Psoas muscle (tissue), 8 donors: ENCODE measurements around the gene CCDC146. TPM values are rescaled to one million over a fixed set of nuclear protein-coding genes. Genes with fewer than 3 reads are reported as not detected.

Experiments used
- ATAC-seq, 4 donors: fragments of 200-7000 bp; cut with Tn5 transposase; one replicate each; pipeline ENCODE4 v1.9.1; 2020; ENCODE audit warnings: moderate library complexity in 3 of 4, mild to moderate bottlenecking in 2 of 4
- DNase-seq, 2 donors: peaks; one replicate each; pipeline ENCODE4 v3.0.0-alpha.2; 2020
- H3K27ac ChIP-seq: fragments of 200-600 bp; one replicate; pipeline ENCODE4 v1.8.0; 2022
- H3K27me3 ChIP-seq, 3 donors: fragments of 200-600 bp in 1 of 3; one replicate each; pipeline versions ENCODE4 v1.6.1 to v1.8.0; 2013 to 2022; ENCODE audit warnings: low read length in 2 of 3, mild to moderate bottlenecking in 2 of 3, moderate library complexity in 1 of 3; ENCODE audit not compliant: insufficient read depth in 3 of 3
- H3K36me3 ChIP-seq, 2 donors: fragments of 200-600 bp in 1 of 2; one replicate each; pipeline versions ENCODE4 v1.6.1 to v1.8.0; 2013 to 2022; ENCODE audit warnings: low read depth in 1 of 2, mild to moderate bottlenecking in 1 of 2, moderate library complexity in 1 of 2; ENCODE audit not compliant: insufficient read depth in 1 of 2
- H3K4me1 ChIP-seq: fragments of 200-600 bp; one replicate; pipeline ENCODE4 v1.8.0; 2022
- H3K4me3 ChIP-seq: fragments of 200-600 bp; one replicate; pipeline ENCODE4 v1.8.0; 2022; ENCODE audit warnings: mild to moderate bottlenecking
- H3K9me3 ChIP-seq: fragments of 200-600 bp; one replicate; pipeline ENCODE4 v1.8.0; 2022
- WGBS, 3 donors: extraction: QIAGEN DNeasy Blood & Tissue Kit; methylation state at CpG; one replicate each; pipeline versions ENCODE4 v1.1.6 to v1.1.7; 2013; 5-methylcytosine and 5-hydroxymethylcytosine counted together
- intact Hi-C, 2 donors: fragments of 100-400 bp; cut with DNase I; formaldehyde crosslinking; loops; one replicate each; pipeline versions ENCODE4 v1.11.0 to v1.14.2; 2022
- polyA plus RNA-seq, 3 donors: library from polyadenylated mRNA; stranded (reverse); fragments of 200-250 nt; gene quantifications; one replicate each; pipeline ENCODE4 v1.2.3, GENCODE V29; 2013
- total RNA-seq, 4 donors: library from RNA; stranded (reverse); fragmentation: NEBNext Ultra II Directional in 2 of 4; extraction: Animal tissue kit (Norgen Biotek cat#: 25700) in 2 of 4; gene quantifications; one replicate each; pipeline versions ENCODE4 v1.2.1 to v1.2.4, GENCODE V29; 2021 to 2023
- TF ChIP-seq, protein P1 (sequence below): fragments of 200-600 bp; IDR thresholded peaks from one replicate; pipeline ENCODE4 v1.8.0; 2022; ENCODE audit warnings: antibody characterized with exemption
- donor health status: healthy with polysubstance abuse.
- donor health status: DM: no; HTN: no; CAD: no; lungs with moderate emphysema.
- donor health status: Bipolar disorder and iron deficiency.
- donor health status: healthy.
- donor health status: DM: yes; HTN: yes; CAD: no.
- donor health status: DM: no; HTN: no; CAD: no.
- donor health status: DM: no; HTN: no; CAD: no.
- donor health status: DM: yes; HTN: yes; CAD: no.

Gene CCDC146
- total and polyA plus RNA-seq, 7 donors: 1.2 to 3.5 (median 1.9) TPM

DNA sequence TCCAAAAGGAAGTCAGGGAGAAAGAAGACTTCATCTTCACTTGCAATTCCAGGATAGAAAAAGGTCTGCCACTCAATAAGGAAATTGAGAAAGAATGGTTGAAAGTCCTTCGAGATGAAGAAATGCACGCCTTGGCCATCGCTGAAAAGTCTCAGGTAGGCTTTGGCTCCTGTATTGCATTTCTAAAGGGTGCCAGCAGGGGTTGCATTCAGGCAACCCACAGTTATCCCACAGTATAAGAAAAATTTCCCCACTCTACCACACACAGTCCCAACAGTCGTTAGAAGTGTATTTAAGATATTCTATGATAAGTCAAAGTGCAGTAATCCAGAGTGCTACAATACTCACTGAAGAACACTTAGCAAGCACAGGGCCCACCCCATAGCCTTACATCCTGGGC is 170.6 kb downstream of the CCDC146 start:
- no peaks in the 10 kb centered on the region for H3K4me1 ChIP-seq
- TF ChIP-seq, protein P1, sequence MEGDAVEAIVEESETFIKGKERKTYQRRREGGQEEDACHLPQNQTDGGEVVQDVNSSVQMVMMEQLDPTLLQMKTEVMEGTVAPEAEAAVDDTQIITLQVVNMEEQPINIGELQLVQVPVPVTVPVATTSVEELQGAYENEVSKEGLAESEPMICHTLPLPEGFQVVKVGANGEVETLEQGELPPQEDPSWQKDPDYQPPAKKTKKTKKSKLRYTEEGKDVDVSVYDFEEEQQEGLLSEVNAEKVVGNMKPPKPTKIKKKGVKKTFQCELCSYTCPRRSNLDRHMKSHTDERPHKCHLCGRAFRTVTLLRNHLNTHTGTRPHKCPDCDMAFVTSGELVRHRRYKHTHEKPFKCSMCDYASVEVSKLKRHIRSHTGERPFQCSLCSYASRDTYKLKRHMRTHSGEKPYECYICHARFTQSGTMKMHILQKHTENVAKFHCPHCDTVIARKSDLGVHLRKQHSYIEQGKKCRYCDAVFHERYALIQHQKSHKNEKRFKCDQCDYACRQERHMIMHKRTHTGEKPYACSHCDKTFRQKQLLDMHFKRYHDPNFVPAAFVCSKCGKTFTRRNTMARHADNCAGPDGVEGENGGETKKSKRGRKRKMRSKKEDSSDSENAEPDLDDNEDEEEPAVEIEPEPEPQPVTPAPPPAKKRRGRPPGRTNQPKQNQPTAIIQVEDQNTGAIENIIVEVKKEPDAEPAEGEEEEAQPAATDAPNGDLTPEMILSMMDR: no peak
- no peaks in the 10 kb centered on the region for H3K27me3 ChIP-seq
- DNase-seq: no peak
- H3K4me3 ChIP-seq: no peak overlapping the region
- 78 to 92% (median 87%) methylated on average over 4 of the region's 4 CpGs for WGBS, 3 donors
- H3K27ac ChIP-seq: no peak overlapping the region
- ATAC-seq: no peak
- H3K36me3 ChIP-seq: no peaks in the 10 kb centered on the region
- H3K9me3 ChIP-seq: no peaks in the 10 kb centered on the region
- intact Hi-C loops: no loop called here

DNA sequence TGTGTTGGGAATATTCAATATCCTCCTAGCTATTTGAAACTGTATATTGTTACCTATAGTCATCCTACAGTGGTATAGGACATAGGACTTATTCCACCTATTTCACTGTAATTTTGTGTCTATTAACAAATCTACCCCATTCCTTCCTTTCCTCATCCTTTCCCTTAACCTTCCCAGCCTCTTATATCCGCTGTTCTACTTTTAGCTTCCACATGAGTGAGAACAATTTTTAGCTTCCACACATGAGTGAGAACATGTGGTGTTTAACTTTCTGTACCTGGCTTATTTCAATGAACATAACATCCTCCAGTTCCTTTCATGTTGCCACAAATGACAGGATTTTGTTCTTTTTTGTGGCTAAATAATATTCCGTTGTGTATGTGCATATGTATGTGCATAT is 173.1 kb downstream of the CCDC146 start:
- no peak overlapping the region for H3K4me3 ChIP-seq
- intact Hi-C loops: no loop called here
- ATAC-seq (no peak), DNase-seq (no peak)
- WGBS, 3 donors: 96 to 100% (median 100%) methylated on average over 2 of the region's 2 CpGs
- no peak overlapping the region for H3K27ac ChIP-seq
- no peaks in the 10 kb centered on the region for H3K9me3 ChIP-seq
- no peaks in the 10 kb centered on the region for H3K4me1 ChIP-seq
- TF ChIP-seq, protein P1: no peak
- no peaks in the 10 kb centered on the region for H3K36me3 ChIP-seq
- H3K27me3 ChIP-seq: no peaks in the 10 kb centered on the region

DNA sequence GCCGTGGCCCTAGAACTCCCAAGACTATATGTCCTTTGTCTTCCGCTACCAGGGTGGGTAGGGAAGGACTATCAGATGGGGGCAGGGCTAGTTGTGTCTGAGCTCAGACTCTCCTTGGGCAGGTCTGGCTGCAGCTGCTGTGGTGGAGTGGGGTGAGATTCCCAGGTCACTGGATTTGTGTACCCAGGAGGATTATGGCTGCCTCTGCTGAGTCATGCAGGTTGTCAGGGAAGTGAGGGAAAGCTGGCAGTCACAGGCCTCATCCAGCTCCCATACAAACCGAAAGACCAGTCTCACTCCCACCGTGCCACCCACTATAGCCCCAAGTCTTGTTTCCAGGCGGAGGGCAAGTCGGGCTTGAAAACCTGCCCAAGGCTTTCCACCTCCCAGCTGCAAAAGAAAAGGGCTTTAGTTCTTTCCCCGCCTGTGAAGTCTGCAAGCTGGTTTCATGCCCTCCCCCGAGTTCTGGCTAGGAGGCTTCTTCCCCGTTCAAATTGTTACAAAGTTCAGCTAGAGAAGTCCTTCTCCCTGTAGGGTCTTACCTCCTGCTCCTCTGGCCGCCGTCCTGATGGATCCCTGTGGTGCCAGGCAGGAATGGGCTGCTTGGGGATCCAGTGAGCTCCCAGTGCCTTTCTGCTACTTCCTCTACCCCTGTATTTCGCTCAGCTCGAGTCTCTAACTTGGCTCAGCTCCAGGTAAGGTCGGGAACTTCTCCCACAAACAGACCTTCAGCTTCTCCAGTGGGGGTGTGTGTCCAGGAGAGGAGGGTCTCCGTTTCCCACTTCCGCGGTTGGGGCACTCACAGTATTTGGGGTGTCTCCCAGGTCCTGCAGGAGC is 184.0 kb downstream of the CCDC146 start:
- 62 to 80% (median 75%) methylated on average over 17 of the region's 17 CpGs for WGBS, 3 donors
- H3K4me1 ChIP-seq: peaks cover 4% of the 10 kb centered on the region
- peaks cover 0 to 3% of the 10 kb centered on the region in 2 donors for H3K36me3 ChIP-seq
- intact Hi-C loops: no loop called here
- H3K9me3 ChIP-seq: no peaks in the 10 kb centered on the region
- no peak overlapping the region for H3K27ac ChIP-seq
- TF ChIP-seq, protein P1: no peak
- H3K4me3 ChIP-seq: no peak overlapping the region
- no peaks in the 10 kb centered on the region for H3K27me3 ChIP-seq
- DNase-seq (no peak), ATAC-seq (no peak)

DNA sequence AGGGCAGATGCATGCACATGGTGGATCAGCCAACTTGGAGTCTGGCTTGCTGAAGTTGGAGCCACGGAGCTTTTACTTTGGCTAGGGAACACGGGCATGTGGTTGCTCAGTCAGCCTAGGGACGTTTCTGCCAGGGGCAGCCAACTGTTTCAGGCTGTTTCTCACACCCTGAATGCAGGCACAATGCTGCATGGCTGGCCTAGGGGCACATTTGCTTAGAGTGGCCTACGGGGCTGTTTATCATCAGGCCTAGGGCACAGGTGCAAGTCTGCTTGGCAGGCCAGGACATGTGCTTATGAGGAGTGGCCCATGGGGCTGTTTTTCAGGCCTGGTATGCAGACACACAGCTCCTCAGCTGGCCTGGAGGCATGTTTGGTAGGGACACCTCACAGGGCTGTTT is 186.4 kb downstream of the CCDC146 start:
- Histone ChIP-seq H3K4me3 (no peak overlapping the region), H3K27me3 (no peaks in the 10 kb centered on the region), H3K4me1 (peaks cover 4% of the 10 kb centered on the region), H3K27ac (no peak overlapping the region), H3K36me3 (peaks cover 0 to 7% of the 10 kb centered on the region in 2 donors), H3K9me3 (no peaks in the 10 kb centered on the region)
- TF ChIP-seq, protein P1: no peak
- DNase-seq (no peak), ATAC-seq (peak in 3 of 4 donors; percentile 25 to 49 (median 30))
- intact Hi-C loops: no loop called here
- WGBS, 3 donors: 28 to 39% (median 34%) methylated on average over 4 of the region's 4 CpGs
